CD4-positive, alpha-beta T cell (primary cell): ENCODE data around the gene PARM1. TPM values are rescaled to one million over a fixed set of nuclear protein-coding genes. Genes with fewer than 3 reads are reported as not detected.

Experiments
- ATAC-seq: fragments of 200-7000 bp; cut with Tn5 transposase; one replicate; pipeline ENCODE4 v1.10.0; 2022; ENCODE audit warnings: mild to moderate bottlenecking; ENCODE audit not compliant: poor library complexity
- CTCF ChIA-PET: fragments of 350-600 bp; sonication (Branson Sonifier 250); formaldehyde crosslinking; loops from one replicate; lab custom pipeline; 2021; ENCODE audit warnings: antibody characterized with exemption, inconsistent platforms; lab: Charles Lee
- POLR2A ChIA-PET: fragments of 350-600 bp; sonication (Branson Sonifier 250); formaldehyde crosslinking; loops from one replicate; lab custom pipeline; 2021; ENCODE audit warnings: antibody characterized with exemption, inconsistent platforms; lab: Charles Lee
- DNase-seq, 14 experiments: peaks; one replicate each; pipeline ENCODE4 v3.0.0-alpha.2; 2013 to 2020; ENCODE audit warnings: mixed read lengths in 2 of 14
- H3K27ac ChIP-seq, 2 donors: one replicate each; pipeline versions ENCODE4 v1.5.1 to v1.7.0; 2013; ENCODE audit warnings: low read length in 2 of 2, low read depth in 1 of 2, mild to moderate bottlenecking in 1 of 2
- H3K27me3 ChIP-seq, 2 experiments: 1 replicate in 1 of 2; 2 replicates in 1 of 2; pipeline versions ENCODE4 v1.6.1 to v1.7.0; 2013; ENCODE audit warnings: low read length in 2 of 2, control low read depth in 1 of 2, mild to moderate bottlenecking in 1 of 2, moderate library complexity in 1 of 2; ENCODE audit not compliant: insufficient read depth in 2 of 2, control insufficient read depth in 1 of 2
- H3K36me3 ChIP-seq: one replicate; pipeline ENCODE4 v1.6.1; 2013; ENCODE audit warnings: low read length, control low read depth; ENCODE audit not compliant: insufficient read depth
- H3K4me1 ChIP-seq: one replicate; pipeline ENCODE4 v1.6.1; 2013; ENCODE audit warnings: low read length, control low read depth; ENCODE audit not compliant: insufficient read depth
- H3K4me3 ChIP-seq: one replicate; pipeline ENCODE4 v1.5.1; 2013; ENCODE audit warnings: mild to moderate bottlenecking, low read length, moderate library complexity
- H3K9me3 ChIP-seq, 2 experiments: 1 replicate in 1 of 2; 2 replicates in 1 of 2; pipeline versions ENCODE4 v1.6.1 to v1.7.0; 2013; ENCODE audit warnings: low read length in 2 of 2, mild to moderate bottlenecking in 2 of 2, control low read depth in 1 of 2, moderate library complexity in 1 of 2; ENCODE audit not compliant: control insufficient read depth in 1 of 2, insufficient read depth in 1 of 2
- H3K27ac Mint-ChIP-seq: one replicate; pipeline ENCODE4 v1.8.0; 2020; ENCODE audit warnings: mixed read lengths
- H3K27me3 Mint-ChIP-seq: one replicate; pipeline ENCODE4 v1.8.0; 2021; ENCODE audit warnings: mixed read lengths
- H3K36me3 Mint-ChIP-seq: one replicate; pipeline ENCODE4 v1.8.0; 2021; ENCODE audit warnings: low read depth, mixed read lengths
- H3K4me1 Mint-ChIP-seq: one replicate; pipeline ENCODE4 v1.8.0; 2021; ENCODE audit warnings: low read depth, mixed read lengths
- H3K4me3 Mint-ChIP-seq: one replicate; pipeline ENCODE4 v1.8.0; 2020; ENCODE audit warnings: mild to moderate bottlenecking, mixed read lengths
- H3K9me3 Mint-ChIP-seq: one replicate; pipeline ENCODE4 v1.8.0; 2020; ENCODE audit warnings: mixed read lengths
- CTCF ChIP-seq: fragments of 200-600 bp; IDR thresholded peaks from one replicate; pipeline ENCODE4 v1.8.0; 2022; ENCODE audit warnings: antibody characterized with exemption, mild to moderate bottlenecking
- intact Hi-C, 2 experiments: fragments of 100-400 bp; cut with DNase I in 1 of 2; cut with micrococcal nuclease in 1 of 2; formaldehyde crosslinking; loops; one replicate each; pipeline versions ENCODE4 v1.15.1 to v1.9.0; 2023 to 2025; cut with DNase I, micrococcal nuclease
- total RNA-seq, 174 experiments: library from RNA in 2 of 174; stranded (reverse) in 2 of 174; gene quantifications; one replicate each; pipeline ENCODE4 v1.2.3 and lab custom pipeline; 2021 to 2026

Gene PARM1
- total RNA-seq, 2 experiments from 2014 or later, result 0.05 to 0.06 TPM

GRCh38 chr4:75036046-75036830 lies 103.3 kb downstream of the PARM1 start:
- ChIA-PET POLR2A (no interaction called here), CTCF (no interaction called here)
- no peak for TF ChIP-seq CTCF
- Mint-ChIP-seq H3K36me3 (no peaks in the 10 kb centered on the region), H3K9me3 (peaks cover 5% of the 10 kb centered on the region), H3K4me3 (no peak overlapping the region), H3K27ac (no peak overlapping the region), H3K27me3 (no peaks in the 10 kb centered on the region), H3K4me1 (no peaks in the 10 kb centered on the region)
- Histone ChIP-seq H3K4me3 (no peak overlapping the region), H3K36me3 (no peaks in the 10 kb centered on the region), H3K4me1 (no peaks in the 10 kb centered on the region), H3K27ac (no peak overlapping the region), H3K9me3 (peaks cover 0 to 3% of the 10 kb centered on the region in 2 experiments), H3K27me3 (no peaks in the 10 kb centered on the region)
- intact Hi-C loops, result no loop called here
- ATAC-seq, result no peak
- DNase-seq, result peak in 2 of 14 experiments; percentile 1 to 5

- H3K27me3 Mint-ChIP-seq, result no peaks in the 10 kb centered on the region
- TF ChIP-seq CTCF, result no peak
- no peaks in the 10 kb centered on the region for H3K27me3 ChIP-seq
- no peak for DNase-seq
- no peak overlapping the region for H3K27ac ChIP-seq
- no peak overlapping the region for H3K27ac Mint-ChIP-seq
- no peaks in the 10 kb centered on the region for H3K36me3 ChIP-seq
- no peaks in the 10 kb centered on the region for H3K4me1 ChIP-seq
- H3K9me3 Mint-ChIP-seq, result peaks cover 5% of the 10 kb centered on the region
- no peaks in the 10 kb centered on the region for H3K36me3 Mint-ChIP-seq
- intact Hi-C loops, result no loop called here
- H3K9me3 ChIP-seq, result peaks cover 0 to 3% of the 10 kb centered on the region in 2 experiments
- ChIA-PET POLR2A (no interaction called here), CTCF (no interaction called here)
- ATAC-seq, result no peak
- H3K4me1 Mint-ChIP-seq, result no peaks in the 10 kb centered on the region
- H3K4me3 ChIP-seq, result no peak overlapping the region
- H3K4me3 Mint-ChIP-seq, result no peak overlapping the region
Measured at GRCh38 chr4:75037252-75037651, 104.3 kb downstream of the PARM1 start.

GRCh38 chr4:75038376-75038775 lies 105.5 kb downstream of the PARM1 start:
- ChIA-PET POLR2A (no interaction called here), CTCF (no interaction called here)
- no peak for DNase-seq
- H3K9me3 Mint-ChIP-seq, result peaks cover 5% of the 10 kb centered on the region
- no peaks in the 10 kb centered on the region for H3K27me3 ChIP-seq
- H3K27ac Mint-ChIP-seq, result no peak overlapping the region
- no peaks in the 10 kb centered on the region for H3K4me1 ChIP-seq
- H3K4me3 ChIP-seq, result no peak overlapping the region
- ATAC-seq, result no peak
- peaks cover 0 to 3% of the 10 kb centered on the region in 2 experiments for H3K9me3 ChIP-seq
- no peak overlapping the region for H3K4me3 Mint-ChIP-seq
- H3K4me1 Mint-ChIP-seq, result no peaks in the 10 kb centered on the region
- intact Hi-C loops, result no loop called here
- no peaks in the 10 kb centered on the region for H3K36me3 Mint-ChIP-seq
- TF ChIP-seq CTCF, result no peak
- no peak overlapping the region for H3K27ac ChIP-seq
- no peaks in the 10 kb centered on the region for H3K36me3 ChIP-seq
- no peaks in the 10 kb centered on the region for H3K27me3 Mint-ChIP-seq
